K562 (cell line): ENCODE measurements around the gene EEF1AKMT4.

Source experiments
- GABPA ChIP-seq: fragments of 200-800 bp; sonication (Bioruptor generic); conservative IDR thresholded peaks from 2 replicates; pipeline ENCODE4 v1.6.1; 2016; ENCODE audit warnings: low read depth, missing genetic modification characterization, missing compliant biosample characterization
- NFYB ChIP-seq: IDR thresholded peaks from 2 replicates; pipeline ENCODE4 v1.6.1; 2011; ENCODE audit warnings: mild to moderate bottlenecking, moderate library complexity; ENCODE audit not compliant: insufficient read length; ENCODE audit errors: extremely low read depth
- NR3C1 ChIP-seq: sonication (generic); formaldehyde crosslinking; IDR thresholded peaks from 2 replicates; pipeline ENCODE4 v1.8.1; 2022; ENCODE audit warnings: missing genetic modification reagents
- NRF1 ChIP-seq, 2 experiments: fragments of 450-650 bp; IDR thresholded peaks in 1 of 2; conservative IDR thresholded peaks in 1 of 2; 2 replicates each; pipeline ENCODE4 v1.6.1; 2014; ENCODE audit warnings: mild to moderate bottlenecking in 2 of 2
- POLR2AphosphoS5 ChIP-seq: IDR thresholded peaks from 2 replicates; pipeline ENCODE4 v1.6.1; 2011; ENCODE audit warnings: mild to moderate bottlenecking, low read depth, low read length, moderate library complexity; ENCODE audit not compliant: control insufficient read depth, insufficient read depth
- POLR2H ChIP-seq: IDR thresholded peaks from 2 replicates; pipeline ENCODE4 v1.6.1; 2016; ENCODE audit warnings: missing genetic modification characterization, low read depth, mild to moderate bottlenecking, control low read depth, missing compliant biosample characterization, moderate library complexity
- POLR3A ChIP-seq: IDR thresholded peaks from 2 replicates; pipeline ENCODE4 v1.6.1; 2011; ENCODE audit warnings: borderline replicate concordance, mild to moderate bottlenecking, moderate library complexity; ENCODE audit not compliant: insufficient read length, insufficient read depth; ENCODE audit errors: extremely low read depth
- SMAD3 ChIP-seq: fragments of 450-650 bp; formaldehyde crosslinking; conservative IDR thresholded peaks from 2 replicates; pipeline ENCODE4 v1.4.0; 2020; ENCODE audit warnings: mild to moderate bottlenecking
- USF1 ChIP-seq: sonication (generic); formaldehyde crosslinking; IDR thresholded peaks from 2 replicates; pipeline ENCODE4 v1.9.0; 2022; ENCODE audit warnings: mild to moderate bottlenecking, missing genetic modification reagents
- ZBTB8A ChIP-seq: fragments of 450-650 bp; IDR thresholded peaks from 2 replicates; pipeline ENCODE4 v1.6.1; 2018; ENCODE audit warnings: mild to moderate bottlenecking, moderate library complexity; ENCODE audit not compliant: partially characterized antibody
- ZNF124 ChIP-seq: sonication (generic); formaldehyde crosslinking; IDR thresholded peaks from 2 replicates; pipeline ENCODE4 v1.8.1; 2022; ENCODE audit warnings: missing genetic modification reagents

- TF ChIP-seq NRF1 (conservative IDR thresholded peaks at IDR 0.05 in 1 of 2, IDR thresholded peaks at IDR 0.05 in 1 of 2) (peak; percentile 57 to 64; a peak in 3 of 4 replicates), NFYB (no peak), NR3C1 (CRISPR knock-in tag) (no peak), POLR2H (no peak), ZNF124 (no peak), POLR2AphosphoS5 (no peak), USF1 (CRISPR knock-in tag) (no peak), GABPA (tag) (no peak), ZBTB8A (no peak), SMAD3 (CRISPR knock-in tag) (no peak), POLR3A (no peak)
Observed at GRCh38 chr3:184259878-184260723, 10.6 kb downstream of the EEF1AKMT4 start.
